ENCODE data around the gene GALK2.

Gene GALK2

DNA sequence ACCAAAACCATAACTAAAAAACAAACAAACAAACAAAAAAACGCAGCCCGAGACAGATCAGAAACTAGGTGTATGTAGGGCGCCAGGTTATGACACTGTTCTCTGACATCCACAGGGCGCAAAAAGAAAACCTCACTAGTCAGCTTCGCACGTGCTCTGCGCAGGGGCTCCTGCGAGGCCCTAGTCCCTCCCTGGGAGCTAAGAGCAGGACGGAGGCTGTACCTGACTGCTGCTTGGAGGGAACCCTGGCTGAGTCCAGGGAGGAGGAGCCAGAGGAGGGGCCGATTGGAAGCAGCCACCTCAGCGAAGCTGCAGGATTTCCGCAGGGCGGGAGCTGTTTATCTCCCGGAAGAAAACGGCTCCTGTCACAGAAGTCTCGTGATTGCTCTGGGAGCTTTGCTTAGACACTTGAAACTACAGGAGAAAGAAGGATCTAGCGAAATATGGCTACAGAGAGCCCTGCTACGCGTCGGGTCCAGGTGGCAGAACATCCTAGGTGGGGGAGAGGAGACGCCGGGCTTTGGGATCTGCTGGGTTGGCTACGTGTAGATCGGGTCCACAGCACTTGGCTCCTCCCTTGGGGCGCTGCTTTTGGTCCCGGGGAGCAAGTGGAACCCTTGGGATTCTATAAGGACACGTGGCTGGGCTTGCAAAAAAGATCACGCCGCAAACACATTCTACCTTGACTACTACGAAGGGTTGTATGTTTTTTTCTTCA is at the start of gene GALK2:
Gene GALK2 (plus strand): TSS at position 368 of the 718 bp plus-strand sequence. CDS start 76 bp downstream, at position 444.
- DNase-seq (ENCODE audit: low read depth in 2 of 2, low spot score in 1 of 2): peak; percentile 38 to 56

DNA sequence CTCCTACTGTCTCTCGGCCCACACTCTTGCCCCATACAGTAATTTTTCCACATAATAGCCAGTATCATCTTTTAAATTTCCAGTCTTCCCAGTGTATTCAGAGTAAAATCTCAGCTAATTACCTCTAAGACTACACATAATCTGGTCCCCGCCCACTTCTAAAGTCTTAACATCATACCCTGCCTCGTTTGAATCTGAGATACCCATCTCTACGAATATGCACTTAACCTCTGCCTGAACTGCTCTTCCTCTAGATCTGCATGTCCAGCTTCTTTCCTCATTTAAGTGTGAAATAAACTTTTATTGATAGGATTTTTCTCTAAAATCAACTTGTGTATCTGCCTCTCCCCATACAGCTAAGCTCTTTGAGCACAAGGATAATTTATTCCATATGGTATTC is 49.2 kb upstream of the GALK2 start:
- no peak for DNase-seq (ENCODE audit: low read depth in 2 of 2, low spot score in 1 of 2)

DNA sequence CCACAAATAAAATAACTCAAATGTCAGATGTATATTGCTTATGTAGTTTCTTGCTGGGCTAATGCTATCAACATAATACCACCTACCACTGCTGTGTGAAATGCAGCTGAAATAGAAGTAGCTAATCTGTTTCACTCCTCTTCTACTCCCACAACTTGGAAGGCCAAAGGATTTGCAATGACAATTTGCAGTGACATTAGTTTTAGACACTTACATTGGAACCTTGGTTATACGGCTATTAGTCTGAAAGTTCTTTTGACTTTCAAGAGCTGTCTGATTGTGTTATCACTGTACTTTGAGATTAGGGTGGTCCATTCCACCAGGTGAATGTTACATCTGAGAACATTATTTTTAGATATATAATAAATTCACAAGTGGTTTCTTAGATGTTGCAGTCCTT is 48.1 kb upstream of the GALK2 start:
- DNase-seq (ENCODE audit: low read depth in 2 of 2, low spot score in 1 of 2): no peak

DNA sequence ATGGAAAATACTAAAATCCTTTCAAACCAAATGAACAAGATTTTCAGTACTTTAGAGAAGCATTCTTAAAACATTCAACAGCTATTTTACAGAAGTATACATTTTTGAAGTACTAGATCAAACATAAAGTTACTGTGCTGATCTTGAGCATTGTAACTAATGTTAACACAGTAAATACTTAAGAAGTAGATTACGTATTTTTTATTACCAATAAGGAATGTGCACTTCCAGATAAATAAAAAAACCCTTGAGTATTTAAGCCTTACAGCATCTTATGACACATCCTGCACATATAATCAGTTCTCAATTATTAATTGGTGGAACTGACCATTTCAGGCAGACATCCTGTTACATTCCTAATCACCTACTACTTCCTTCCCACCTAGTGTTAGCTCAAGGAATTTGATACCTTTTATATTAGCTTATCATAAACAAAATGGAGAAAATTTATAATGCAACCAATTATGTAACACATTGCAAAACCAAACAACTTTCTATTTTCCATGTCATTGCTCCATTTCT is 47.4 kb upstream of the GALK2 start:
- no peak for DNase-seq (ENCODE audit: low read depth in 2 of 2, low spot score in 1 of 2)

DNA sequence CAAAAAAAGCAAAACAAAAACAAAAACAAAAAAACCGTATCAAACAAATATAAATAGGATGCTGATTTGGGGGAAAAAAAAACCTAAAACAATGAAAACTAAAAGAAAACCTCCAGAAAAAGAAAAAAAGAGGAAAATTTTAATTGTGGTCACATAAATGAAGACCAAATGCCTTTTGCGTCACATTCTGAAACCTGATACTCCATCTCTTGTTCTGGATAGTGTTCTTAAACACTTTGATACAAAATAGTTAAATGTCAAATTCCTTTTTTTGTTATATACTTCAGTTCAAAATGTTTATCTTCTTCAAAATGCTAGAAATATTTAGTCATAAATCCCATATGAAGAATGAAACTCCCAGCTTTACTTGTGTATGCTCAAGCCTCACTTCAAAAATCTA is 45.7 kb upstream of the GALK2 start:
- DNase-seq (ENCODE audit: low read depth in 2 of 2, low spot score in 1 of 2): no peak

DNA sequence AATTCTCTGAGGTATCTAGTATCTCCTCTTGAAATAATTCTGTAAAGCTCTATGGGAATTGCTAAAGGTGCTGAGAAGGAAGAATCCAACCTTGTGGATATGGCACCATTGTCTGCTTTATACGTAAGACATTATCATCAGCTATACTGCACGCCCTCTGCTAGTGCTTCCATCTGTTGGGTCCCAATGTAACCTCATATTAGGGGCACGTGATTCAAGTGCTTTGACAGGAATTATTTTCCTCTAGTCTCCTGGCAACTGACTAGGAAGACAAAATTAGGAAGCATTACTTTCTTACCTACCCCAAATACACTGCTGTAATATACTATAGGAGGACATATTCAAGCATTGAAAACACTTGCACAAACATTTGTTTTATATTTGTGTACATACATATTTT is 38.6 kb upstream of the GALK2 start:
- DNase-seq (ENCODE audit: low read depth in 2 of 2, low spot score in 1 of 2): no peak

DNA sequence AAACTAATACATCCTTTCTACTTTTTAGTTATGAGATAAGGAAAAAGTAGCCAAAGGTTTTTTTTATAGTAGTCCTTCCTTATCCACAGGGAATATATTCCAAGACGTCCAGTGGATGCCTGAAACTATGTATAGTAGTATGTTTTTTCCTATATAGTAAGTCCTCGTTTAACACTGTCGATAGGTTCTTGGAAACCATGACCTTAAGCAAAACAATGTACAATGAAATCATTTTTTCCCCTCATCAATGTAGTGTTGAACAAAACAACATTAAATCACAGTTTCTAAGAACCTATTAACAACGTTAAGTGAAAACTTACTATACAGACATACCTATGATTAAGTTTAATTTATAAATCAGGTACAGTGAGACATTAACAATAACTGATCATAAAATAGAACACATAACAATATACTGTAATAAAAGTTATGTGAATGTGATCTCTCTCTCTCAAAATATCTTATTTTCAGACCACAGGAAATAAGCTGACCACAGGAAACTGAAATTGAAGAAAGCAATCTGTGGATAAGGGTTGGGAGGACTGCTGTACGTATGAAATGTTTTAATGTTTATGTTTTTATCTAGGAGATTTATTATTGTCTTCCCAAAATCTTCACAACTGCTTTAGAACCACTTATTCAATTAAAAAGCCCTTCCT is 35.2 kb upstream of the GALK2 start:
- no peak for DNase-seq (ENCODE audit: low read depth in 2 of 2, low spot score in 1 of 2)

DNA sequence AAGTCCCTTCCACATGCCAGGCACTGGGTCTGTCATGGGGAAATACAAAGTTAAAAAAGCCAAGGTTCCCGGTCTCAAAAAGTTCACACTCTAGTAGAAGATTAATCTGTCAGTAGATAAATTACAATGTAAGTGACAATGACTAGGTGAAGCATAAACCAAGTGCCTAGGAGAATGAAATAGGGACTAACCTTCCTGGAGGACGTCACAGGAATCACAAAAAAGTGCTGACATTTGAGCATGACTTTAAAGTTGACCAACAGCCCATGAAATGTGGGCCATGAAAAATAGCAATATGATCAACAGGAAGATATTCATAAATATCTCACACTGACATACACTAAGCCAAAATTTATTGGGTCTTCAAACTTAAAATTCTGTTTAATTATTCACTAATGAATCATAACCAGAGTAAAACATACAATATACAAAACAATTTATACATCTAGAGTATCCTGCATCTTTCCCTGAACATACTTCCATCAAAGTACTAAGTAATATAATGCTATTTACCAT is 34.6 kb upstream of the GALK2 start:
- DNase-seq (ENCODE audit: low read depth in 2 of 2, low spot score in 1 of 2): no peak

DNA sequence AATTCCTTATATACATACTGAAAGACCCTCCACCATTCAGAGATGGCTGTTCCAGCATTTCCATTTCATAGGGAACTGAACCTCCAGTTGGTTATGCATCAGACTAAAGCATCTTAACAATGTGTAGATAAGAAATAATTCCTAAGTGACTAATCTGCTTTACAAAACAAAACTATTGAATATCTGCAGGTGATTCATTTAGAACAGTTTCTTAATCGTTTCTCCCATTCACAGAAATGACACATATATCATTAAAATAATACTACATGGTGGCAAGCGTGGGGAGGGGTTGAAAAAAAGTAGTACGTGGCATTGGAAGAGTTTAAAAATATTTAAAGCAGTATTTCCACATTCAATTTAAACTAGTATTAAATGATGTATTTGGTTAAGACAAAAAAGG is 34.1 kb upstream of the GALK2 start:
- no peak for DNase-seq (ENCODE audit: low read depth in 2 of 2, low spot score in 1 of 2)

DNA sequence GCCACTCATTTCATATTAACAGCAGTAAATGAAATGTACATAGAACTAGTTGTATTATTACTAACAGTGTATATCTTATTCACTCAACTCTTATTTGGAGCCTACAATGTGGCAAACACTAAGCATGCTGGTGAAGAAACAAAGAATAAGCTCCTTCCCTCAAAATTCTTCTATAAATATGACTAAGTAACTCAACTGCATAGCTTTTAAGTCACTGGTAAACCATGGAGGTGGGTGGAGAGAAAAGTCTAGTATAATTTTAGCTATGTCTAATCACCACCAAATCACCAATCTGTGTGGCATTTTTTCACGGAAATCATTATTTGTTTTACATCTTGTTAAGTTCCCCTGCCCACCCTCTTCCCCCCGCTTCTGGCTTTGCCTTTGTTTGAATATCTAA is 32.2 kb upstream of the GALK2 start:
- no peak for DNase-seq (ENCODE audit: low read depth in 2 of 2, low spot score in 1 of 2)

DNA sequence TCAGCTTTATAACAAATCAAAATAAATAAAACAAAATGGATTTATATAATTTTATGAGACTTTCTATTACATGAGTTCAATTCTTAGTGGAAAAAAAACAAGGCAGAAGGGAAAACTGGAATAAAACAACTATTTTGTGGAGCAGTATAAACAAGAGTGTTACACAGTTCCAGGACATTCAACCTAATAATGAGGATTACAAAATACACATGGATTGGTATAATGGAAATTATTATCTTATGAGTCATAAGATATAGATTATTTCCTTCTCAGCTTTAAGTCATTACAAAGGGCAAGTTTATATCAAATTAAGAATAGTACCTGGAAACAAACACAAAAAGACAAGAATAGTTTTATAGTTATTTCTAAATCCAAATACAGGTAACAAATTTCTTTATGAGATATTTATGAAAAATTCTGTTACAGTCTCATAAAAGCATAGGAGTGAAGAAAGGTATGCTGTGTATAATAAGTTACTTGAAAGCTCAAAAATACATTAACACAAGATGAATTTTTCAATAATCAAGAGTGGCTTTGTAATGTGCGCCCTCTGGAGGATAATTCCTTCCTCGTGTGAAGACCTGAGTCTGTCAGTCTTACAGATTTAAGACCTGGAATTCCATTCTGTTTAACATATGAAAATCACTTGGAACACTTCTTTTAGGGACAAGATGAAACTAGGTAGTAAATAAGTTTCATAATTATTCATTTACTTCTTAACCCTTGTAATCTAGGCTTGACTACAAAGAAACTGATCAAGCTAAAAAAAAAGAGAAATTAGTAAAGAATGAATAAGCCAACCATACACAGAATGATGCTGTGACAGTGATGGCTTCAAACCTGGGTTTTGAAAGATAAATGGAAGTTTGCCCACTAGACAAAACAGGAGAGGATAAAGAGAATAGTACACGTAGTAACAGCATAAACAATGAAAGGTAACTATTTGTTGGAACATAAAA is 24.1 kb upstream of the GALK2 start:
- DNase-seq (ENCODE audit: low read depth in 2 of 2, low spot score in 1 of 2): no peak

DNA sequence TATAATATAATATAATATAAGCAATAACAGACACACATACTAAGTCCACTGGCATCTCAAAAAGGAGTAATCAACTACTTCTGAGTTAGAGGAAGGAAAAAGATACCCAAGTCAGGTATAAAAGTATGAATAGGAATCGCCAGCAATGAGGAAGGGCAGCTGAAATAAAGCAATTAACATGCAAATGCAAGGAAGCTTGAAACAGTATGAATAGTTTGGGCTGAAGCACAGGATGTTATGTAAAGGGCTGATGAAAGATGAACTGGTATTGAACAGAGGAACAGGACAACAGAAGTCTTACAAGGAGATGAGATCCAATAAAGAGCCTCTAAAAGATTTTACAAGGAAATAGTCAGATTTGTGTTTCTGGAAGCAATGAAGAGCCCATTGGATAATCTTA is 21.7 kb upstream of the GALK2 start:
- DNase-seq (ENCODE audit: low read depth in 2 of 2, low spot score in 1 of 2): no peak

DNA sequence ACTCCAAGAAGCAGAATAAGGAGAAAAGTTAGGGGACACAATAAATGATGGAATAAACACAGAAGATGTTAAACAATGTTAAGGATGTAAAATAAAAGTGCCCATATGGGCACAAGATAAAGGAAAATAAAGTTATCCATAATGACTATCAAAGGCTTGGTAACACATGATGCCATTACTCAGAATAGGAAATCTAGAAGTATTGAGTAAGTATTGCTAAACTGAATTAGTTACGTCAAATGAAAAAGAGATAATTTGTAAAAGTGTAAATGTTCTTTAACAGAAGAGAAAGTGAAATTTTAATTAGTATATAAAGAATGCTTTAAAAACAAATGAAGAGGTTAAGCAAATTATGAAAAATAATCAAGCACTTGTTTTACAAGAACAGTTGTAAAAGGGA is 21.3 kb upstream of the GALK2 start:
- DNase-seq (ENCODE audit: low read depth in 2 of 2, low spot score in 1 of 2): no peak

DNA sequence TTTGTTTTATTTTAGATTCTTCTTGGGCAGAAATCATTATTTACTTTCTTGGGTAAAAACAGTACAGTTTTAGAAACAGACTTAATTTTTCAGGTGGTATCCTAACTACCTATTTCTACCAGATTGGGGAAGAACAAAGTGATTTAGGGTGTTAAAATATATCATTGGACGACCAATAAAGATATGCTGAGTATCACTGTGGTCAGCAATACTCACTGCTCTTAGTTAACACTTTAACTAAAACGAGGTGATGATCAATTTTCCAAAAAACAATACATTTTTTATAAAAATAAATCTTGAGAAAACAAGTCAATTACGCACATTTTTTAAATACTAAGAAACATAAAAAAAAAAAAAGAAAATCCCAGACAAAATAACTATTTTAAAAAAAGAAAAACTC is 18.2 kb upstream of the GALK2 start:
- no peak for DNase-seq (ENCODE audit: low read depth in 2 of 2, low spot score in 1 of 2)

DNA sequence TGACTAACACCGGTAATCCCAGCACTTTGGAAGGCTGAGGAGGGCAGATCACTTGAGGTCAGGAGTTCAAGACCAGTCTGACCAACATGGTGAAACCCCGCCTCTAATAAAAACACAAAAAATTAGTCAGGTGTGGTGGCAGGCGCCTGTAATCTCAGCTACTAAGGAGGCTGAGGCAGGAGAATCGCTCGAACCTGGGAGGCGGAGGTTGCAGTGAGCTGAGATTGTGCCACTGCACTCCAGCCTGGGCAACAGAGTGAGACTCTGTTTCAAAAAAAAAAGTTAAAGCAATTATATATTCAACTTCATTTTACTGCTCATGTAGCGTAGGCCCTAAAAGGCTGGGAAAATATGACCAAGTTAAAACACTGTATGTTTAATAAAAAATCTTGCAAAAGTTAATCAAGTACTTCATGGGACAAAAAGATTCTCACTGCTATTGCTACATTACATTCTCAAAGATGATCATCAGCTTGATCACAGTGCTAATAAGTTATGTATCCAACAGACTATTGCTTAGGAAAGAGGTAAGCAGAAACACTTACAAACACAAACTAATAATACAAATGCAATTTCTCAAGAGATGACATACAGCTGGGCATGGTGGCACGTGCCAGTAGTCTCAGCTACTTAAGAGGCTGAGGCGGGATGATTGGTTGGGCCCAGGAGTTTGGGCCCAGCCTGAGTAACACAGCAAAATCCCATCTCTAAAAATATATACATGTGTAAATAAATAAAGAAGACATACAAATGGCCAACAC is 17.3 kb upstream of the GALK2 start:
- DNase-seq (ENCODE audit: low read depth in 2 of 2, low spot score in 1 of 2): no peak

DNA sequence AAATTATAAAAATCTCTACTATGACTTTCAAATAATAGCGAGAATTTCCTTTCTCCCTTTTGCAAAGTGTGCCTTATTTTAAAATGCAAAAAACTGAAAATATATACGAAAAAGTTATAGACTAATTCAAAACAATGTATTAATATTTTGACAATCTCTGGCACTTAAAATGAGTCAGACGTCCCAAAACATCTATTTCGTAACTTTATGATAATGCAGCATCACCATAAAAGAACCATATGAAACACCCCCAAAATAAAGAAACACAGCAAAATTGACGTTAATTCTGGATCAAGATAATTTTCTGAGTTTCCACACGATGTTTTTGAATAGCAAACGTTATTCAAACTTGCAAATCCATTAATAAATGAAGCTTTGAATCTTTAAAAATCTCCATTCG is 15.7 kb upstream of the GALK2 start:
- DNase-seq (ENCODE audit: low read depth in 2 of 2, low spot score in 1 of 2): no peak

DNA sequence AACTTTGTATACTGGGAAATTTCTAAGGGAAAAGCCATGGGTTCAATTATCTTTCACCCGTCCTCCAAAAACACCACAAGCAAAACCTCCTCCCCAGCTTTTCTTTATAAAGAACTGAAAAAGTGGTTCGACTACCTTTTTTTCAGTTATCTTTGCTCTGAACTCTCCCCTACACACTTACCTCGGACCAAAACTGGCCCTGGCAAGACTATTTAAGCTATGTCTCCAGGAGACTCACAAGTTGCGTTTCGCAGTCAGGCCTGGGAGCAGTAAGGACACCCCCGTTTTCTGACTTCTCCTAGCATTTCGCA is 15.3 kb upstream of the GALK2 start:
- DNase-seq (ENCODE audit: low read depth in 2 of 2, low spot score in 1 of 2): no peak

DNA sequence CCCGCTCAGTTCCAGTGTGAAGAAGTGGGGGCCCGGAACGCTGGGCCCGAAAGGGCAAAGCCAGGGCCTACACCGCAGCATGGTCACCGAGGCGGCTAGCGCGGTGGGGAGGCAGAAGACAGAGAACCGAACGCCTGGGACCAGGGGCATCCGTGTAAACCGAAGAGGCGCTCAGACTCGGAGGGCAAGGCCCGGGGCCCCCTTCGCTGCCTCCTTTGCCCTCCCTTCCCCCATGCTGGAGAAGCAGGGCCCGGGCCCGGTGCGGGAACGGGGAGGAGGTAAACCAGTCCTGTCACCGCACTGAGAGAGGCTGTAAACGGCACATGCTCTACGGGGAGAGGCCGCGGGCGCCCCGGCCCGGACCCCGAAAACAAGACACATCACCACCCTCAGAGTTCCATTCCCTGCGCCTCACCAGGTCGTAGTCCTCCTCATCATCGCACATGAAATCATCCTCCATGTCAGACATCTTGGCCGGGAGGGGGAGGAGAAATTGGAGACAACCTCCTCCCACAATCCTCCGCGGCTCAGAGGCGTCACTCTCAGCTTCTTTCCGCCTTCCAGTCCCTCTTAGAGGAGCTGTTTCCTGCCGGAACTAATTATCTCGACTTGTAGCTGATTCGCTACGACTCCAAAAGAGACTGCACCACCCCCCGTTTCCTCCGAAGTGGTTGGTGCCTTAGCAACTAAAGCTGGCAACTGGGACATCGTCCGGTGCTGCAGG is 14.8 kb upstream of the GALK2 start, which contains the start of gene COPS2:
Gene COPS2 (minus strand): TSS at position 490 of the 724 bp plus-strand sequence. CDS start 21 bp downstream, at position 469.
- DNase-seq (ENCODE audit: low read depth in 2 of 2, low spot score in 1 of 2): peak; percentile 86 to 88

DNA sequence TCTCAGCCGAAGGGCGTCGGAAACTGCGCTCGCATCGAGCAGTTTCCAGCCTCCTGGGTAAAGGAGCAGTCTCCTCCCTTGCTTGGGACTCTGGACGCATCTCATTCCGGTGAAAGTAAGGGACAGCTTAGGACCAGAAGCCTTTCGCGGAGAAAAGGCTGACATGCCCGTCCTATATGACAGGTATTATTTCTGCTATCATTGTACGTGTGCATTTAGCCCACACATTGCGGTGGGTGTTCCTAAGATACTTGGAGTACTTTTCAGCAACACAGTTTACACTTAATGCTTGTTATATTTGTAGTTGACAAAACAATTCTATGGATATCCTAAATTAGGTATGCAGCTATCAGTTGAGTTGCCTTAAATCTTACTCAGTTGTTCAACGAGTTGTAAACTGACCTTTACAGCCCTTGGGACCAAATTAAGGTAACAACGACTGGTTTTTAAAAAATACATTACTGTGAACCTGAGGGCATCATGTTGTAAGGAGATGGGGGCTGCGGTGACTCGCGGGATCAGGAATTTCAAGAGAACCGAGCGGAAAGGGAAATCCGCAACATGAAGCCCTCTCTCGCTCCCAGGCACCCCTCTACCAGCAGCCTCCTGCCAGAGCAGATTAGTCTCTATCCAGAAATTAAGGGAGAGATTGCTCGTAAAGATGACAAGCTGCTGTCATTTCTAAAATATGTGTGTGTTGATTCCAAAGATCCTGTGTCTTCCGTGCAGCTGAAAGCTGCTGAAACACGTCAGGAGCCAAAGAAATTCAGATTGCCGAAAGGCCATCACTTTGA is 14.0 kb upstream of the GALK2 start:
- DNase-seq (ENCODE audit: low read depth in 2 of 2, low spot score in 1 of 2): no peak

Measured in stimulated activated CD8-positive, alpha-beta memory T cell treated with anti-CD3 and anti-CD28 coated beads, Interleukin-4, amount 100 ng/mL, for 4 hours (primary cell).